EH (cell line): ENCODE measurements around the gene S1PR2.
"Not testable (repeated sequence)": the region's sequence is repeated elsewhere in the genome, so short reads cannot be mapped to it uniquely, and the experiment has no call there.

ENCODE experiments used
- DNase-seq: peaks from one replicate; pipeline ENCODE4 v3.0.0-alpha.2; 2015; ENCODE audit warnings: low read depth

S1PR2 gene

GRCh38 chr19:10223488-10224213 lies 7.5 kb downstream of the S1PR2 start:
- no peak for DNase-seq

- DNase-seq, result no peak
Measured at GRCh38 chr19:10222201-10222890, 8.8 kb downstream of the S1PR2 start.

GRCh38 chr19:10220695-10221094 lies 10.4 kb downstream of the S1PR2 start:
- DNase-seq, result no peak

- peak; percentile 34 for DNase-seq
Measured at GRCh38 chr19:10219678-10220077, 11.5 kb downstream of the S1PR2 start.

GRCh38 chr19:10217085-10217484 lies 14.0 kb downstream of the S1PR2 start:
- no peak for DNase-seq

- peak; percentile 70 for DNase-seq
Measured at GRCh38 chr19:10214784-10215183, 16.3 kb downstream of the S1PR2 start.

- DNase-seq, result no peak
Measured at GRCh38 chr19:10211691-10212090, 19.4 kb downstream of the S1PR2 start.

- DNase-seq, result no peak
Measured at GRCh38 chr19:10211061-10211460, 20.1 kb downstream of the S1PR2 start.

GRCh38 chr19:10209315-10209714 lies 21.8 kb downstream of the S1PR2 start:
- DNase-seq, result peak; percentile 42

- no peak for DNase-seq
Measured at GRCh38 chr19:10207026-10207425, 24.1 kb downstream of the S1PR2 start.

GRCh38 chr19:10206226-10206885 lies 24.8 kb downstream of the S1PR2 start:
- peak; percentile 54 for DNase-seq

GRCh38 chr19:10205636-10206035 lies 25.5 kb downstream of the S1PR2 start:
- no peak for DNase-seq

- no peak for DNase-seq
Measured at GRCh38 chr19:10203686-10204085, 27.4 kb downstream of the S1PR2 start.

- no peak for DNase-seq
Measured at GRCh38 chr19:10201176-10201575, 30.0 kb downstream of the S1PR2 start.

- not testable (repeated sequence) for DNase-seq
Measured at GRCh38 chr19:10200101-10200500, 31.0 kb downstream of the S1PR2 start.

- DNase-seq, result not testable (repeated sequence)
Measured at GRCh38 chr19:10198889-10199644, 32.1 kb downstream of the S1PR2 start.

GRCh38 chr19:10195199-10195519 lies 36.0 kb downstream of the S1PR2 start:
- DNase-seq, result no peak

GRCh38 chr19:10194500-10195198 lies 36.5 kb downstream of the S1PR2 start, which contains the start of gene DNMT1:
Gene DNMT1 (minus strand): TSS chr19:10194953. CDS start chr19:10194899, 54 bp downstream.
- DNase-seq, result peak; percentile 96

GRCh38 chr19:10193790-10194499 lies 37.2 kb downstream of the S1PR2 start:
- DNase-seq, result peak; percentile 69

GRCh38 chr19:10192922-10193321 lies 38.2 kb downstream of the S1PR2 start:
- no peak for DNase-seq

GRCh38 chr19:10191347-10191746 lies 39.8 kb downstream of the S1PR2 start:
- DNase-seq, result peak; percentile 85
